HG02798 (cell line): ENCODE data around the gene RSRP1.
"Not testable (repeated sequence)": the region's sequence is repeated elsewhere in the genome, so short reads cannot be mapped to it uniquely, and the experiment has no call there.

ENCODE experiments used
- ATAC-seq: cut with Tn5 transposase; IDR thresholded peaks from one replicate; pipeline ENCODE4 v1.9.1; 2021; ENCODE audit warnings: mild to moderate bottlenecking; ENCODE audit not compliant: unreplicated experiment, poor library complexity

RSRP1 gene

DNA sequence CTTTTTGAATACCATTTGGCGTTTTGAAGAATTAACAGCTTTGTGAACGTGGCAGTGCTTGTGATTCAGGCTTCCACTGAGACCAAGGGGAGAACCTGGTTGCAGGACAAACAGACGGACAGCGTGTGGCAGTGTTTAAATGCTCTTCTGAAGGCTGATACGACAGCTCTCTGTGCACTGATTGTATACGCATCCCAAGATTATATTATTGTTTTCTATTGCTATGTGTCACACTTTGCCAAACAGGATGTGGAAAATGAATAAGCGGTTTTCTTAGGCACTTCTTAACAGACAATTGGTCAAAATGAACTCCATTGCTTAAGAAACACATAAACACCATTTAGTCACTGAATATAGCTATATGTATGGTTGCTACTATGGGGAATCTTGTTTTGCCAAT lies 12.6 kb upstream of the RSRP1 start:
- ATAC-seq = not testable (repeated sequence)

DNA sequence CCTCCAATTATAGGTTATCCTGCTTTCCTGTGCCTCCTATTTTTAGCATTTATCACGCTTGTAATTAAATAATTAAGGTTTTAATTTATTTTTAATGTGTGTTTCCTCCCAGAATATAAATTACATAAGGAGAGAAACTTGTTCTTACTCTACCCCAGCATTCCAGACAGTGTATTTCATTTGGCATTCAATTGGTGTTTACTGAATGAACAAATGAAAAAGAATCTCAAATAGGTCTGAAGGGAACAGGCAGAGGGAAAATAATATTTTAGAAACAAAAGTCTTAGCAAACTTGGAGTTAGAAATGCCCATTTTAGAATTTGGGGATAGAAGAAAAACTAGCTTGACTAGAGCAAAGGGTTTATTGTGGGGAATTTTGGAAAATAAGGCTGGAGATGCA lies 9.9 kb upstream of the RSRP1 start:
- ATAC-seq = no peak

DNA sequence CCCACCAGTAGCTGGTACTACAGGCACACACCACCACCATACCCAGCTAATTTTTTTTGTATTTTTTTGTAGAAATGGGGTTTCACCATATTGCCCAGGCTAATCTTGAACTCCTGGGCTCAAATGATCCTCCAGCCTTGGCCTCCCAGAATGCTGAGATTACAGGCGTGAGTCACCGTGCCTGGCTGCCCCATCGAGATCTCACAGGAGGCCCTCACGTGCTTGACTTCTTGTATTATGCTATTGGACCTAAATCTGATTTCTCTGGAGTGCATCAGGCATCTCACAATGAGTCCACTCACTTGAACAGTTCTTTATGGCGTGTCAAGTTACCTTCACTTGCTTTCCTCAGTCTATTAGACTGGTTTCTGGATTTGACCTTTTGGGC lies 9.3 kb upstream of the RSRP1 start:
- ATAC-seq = no peak

DNA sequence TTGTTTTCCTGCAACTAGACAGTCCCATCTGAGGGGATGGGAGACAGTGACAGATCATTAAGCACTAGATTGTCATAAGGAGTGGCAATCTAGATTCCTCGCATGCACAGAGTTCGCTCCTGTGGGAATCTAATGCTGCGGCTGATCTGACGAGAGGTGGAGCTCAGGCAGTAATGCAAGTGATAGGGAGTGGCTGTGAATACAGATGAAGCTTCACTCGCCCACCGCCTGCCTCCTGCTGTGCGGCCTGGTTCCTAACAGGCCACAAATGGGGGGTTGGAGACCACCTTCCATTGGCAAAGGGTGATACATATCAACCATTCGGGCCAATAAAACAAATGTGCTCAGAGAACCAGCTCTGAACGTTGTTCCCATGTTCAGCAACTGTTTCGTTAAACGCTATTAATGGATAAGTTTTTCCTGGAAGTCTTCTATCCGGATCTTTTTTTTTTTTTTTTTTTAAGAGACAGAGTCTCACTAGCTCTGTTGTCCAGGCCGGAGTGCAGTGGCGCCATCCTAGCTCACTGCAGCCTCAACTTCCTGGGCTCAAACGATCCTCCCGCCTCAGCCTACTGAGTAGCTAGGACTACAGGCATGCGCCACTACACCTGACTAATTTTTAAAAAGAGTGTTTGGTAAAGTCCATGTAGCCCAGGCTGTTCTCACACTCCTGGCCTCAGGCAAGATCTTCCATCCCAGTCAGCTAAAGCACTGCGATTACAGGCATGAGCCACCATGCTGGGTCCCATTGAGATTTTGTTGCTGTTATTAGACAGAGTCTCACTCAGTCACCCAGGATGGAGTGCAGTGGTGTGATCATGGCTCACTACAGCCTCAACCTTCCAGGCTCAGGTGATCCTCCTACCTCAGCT lies 8.7 kb upstream of the RSRP1 start:
- no peak for ATAC-seq

DNA sequence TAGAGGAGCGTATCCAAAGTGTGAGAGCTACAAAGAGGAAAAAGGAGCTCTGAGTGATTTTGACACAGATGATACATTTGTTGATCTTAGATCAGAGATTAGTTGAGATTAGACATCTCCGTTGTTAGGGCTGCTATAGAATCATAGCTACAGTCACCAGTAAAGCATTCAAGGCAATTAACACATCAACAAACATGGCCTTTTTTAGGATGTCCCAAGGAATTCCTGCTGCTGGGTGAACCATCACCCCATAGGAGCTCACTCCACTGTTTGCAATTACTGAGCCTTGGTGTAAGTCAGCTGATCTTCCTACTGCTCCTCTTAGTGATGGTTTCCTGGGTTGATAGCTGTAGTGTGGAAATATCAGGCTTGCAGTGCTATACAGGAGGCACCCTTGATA lies 6.7 kb upstream of the RSRP1 start:
- no peak for ATAC-seq

DNA sequence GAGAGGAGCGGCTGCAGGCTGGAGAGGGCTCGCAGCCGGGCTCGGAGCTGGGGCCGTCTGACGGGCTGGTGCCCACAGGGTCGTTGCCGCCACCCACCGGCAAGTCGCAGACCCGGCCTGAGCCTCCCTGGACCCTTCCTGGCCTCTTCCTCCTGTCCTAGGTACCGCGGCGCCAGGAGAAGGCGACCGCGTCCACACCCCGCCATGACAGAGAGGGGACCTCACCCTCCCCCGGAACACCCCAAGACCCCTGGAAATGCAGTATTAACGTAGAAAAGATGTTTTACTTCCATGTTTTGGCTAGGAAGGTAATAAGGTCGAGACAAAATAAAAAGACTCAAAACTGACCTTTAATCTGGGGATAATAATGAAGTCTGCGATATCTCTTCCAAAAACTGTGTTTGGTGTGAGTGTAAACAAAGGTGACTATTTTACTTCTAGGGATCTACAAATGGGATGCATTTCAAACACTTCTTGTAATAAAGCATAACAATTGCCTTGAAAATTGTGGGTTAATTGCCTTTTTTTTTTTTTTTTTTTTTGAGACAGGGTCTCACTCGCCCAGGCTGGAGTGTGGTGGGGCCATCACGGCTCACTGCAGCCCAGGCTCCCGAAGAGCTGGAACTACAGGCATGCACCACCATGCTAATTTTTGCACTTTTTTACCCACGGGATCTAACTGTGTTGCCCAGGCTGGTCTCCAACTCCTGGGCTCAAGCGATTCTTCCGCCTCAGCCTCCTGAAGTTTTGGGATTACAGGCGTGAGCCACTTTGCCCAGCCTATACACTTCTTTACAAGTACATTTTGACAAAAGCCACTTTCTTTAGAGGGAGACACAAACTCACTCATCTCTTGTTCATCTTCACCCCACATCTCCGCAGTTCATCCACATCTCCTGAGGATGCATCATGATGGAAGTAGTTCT lies 838 bp upstream of the RSRP1 start:
- ATAC-seq = no peak

DNA sequence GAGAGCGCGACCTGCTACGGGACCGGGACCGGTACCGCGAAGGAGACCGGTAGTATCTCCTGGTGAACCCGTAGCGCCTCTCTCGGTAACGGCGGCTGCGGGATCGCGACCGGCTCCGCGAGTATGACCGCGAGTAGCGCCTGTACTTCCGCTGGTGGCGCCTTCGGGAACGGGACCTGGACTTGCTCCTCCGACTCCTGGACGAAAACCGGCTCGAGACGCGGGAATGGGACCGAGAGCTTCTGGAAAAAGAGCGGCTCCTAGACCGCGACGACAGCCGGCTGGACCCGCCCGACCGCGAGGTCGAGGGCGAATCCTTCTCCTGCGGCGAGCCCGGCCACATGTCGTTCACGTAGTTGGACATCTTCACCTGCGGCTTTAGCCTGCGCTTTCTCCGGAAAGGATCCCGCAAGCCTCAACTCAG lies 642 bp downstream of the RSRP1 start:
- ATAC-seq = peak; percentile 4

DNA sequence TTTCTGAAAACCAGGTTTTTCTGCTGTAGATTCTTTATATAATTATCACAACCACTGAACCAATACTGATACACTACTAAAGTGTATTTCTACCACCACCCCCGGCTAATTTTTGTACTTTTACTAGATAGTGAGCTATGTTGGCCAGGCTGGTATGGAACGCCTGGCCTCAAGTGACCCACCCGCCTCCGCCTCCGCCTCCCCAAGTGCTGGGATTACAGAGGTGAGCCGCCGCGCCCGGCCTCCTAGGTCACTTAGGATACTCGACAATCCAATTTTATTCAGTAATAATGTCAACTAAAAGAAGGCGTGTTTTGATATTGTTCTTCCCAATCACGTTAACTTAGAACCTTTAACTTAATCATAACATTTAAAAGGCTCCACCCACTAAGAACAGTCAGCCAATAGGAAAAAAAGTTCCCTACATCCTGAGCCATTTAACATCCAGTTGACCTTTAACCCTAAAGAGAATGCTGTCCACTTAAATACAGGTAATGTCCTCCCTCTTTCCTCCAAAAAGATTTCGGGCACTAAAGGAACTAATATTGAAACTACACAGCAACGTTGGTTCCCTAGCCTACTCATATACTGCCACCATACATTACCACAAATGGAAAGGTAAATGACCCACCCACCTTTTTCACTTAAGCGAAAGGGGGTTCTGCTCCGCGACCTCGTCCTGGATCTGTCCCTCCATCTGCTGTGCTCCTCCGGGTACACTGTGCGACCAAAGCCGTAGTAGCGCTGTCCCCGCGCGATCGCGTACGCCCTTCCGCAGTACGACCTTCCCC lies 1.2 kb downstream of the RSRP1 start:
- ATAC-seq = no peak

DNA sequence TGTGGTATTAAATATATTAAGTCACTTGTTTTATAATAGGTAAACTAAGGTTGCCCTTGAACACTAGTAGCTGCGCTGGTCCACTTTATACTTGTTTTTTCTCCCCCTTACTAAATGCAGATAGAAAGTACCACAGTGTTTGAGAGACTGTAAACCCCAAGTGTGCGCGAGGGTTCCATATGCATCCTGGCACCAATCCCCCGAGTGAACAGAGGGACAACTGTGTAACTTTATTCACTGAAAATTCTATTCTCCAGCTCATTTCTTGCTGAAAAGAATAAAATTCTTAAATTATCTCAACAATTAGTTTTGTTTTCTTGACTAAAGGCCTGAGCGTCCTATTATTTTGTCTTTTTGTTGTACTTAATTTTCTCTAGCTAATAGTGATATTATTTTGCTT lies 1.9 kb downstream of the RSRP1 start:
- ATAC-seq = no peak

DNA sequence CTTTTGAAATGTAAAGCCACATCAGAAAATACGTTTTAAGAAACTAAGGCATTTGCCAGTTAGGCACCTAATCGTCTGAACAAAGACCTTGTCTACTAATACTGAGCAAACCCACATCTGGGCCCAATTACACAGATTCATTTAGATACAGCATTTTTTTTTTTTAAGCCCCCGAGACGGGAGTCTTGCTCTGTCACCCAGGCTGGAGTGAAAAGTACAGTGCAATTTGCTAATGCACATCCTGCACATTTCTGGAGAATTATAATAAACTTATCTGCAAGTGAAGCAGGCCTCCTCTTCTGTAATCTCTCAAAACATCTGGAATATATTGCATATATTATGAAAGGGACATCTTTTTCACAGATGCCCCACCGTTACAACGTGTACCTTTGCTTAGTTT lies 3.3 kb downstream of the RSRP1 start:
- no peak for ATAC-seq

DNA sequence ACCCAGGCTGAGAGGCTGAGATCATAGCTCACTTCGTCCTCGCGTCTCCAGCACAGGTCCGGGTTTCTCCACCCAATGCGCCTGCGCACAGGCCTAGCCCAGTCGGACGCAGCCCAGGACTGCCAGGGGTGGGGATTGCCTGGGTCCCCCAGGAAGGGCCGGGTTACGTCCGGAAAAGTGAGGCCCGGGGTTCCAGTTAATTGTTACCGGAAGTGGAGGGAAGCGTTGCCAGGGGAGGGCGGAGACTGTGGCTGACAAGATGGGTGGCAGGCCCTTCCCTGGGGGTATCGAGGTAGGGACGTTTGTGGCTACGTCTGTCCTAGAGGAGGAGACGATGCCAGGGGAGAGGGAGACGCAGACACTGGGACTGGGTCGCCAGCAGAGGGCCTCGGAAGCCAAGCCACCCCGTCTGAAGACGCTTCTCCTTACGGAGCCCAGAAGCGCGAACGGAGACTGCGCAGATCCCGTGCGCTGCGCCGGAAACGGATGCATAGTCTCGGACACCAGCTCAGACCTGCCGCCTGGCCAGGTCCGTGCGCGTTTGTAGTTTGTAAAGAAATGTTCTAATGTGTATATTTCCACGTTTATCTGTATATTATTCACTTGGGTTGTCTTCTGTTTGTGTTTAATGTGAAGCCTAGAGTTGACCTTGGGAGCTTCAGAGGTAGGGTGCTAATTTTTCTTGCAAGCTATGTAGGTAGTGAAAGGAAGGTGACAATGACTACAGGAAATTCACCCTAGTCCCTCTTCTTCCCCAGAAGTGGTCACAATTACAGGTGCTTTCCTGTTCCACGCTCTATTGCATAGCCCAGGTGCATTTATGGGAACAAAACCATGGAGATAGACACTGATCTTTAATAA lies 7.3 kb downstream of the RSRP1 start:
- ATAC-seq = peak; percentile 74

DNA sequence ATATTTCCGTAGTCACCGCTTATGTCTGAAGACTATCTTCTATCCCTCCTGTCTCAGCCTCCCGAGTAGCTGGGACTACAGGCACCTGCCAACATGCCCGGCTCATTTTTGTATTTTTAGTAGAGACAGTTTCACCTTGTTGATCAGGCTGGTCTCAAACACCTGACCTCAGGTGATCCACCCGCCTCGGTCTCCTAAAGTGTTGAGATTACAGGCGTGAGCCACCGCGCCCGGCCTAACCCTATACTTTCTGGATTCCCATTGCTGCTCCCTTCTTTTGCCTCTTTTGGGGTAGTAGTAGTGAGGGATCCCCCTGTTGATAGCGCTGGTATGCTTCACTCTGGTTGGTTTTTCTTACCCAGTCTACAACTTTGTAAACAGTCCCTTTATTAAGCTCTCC lies 9.2 kb downstream of the RSRP1 start:
- no peak for ATAC-seq

DNA sequence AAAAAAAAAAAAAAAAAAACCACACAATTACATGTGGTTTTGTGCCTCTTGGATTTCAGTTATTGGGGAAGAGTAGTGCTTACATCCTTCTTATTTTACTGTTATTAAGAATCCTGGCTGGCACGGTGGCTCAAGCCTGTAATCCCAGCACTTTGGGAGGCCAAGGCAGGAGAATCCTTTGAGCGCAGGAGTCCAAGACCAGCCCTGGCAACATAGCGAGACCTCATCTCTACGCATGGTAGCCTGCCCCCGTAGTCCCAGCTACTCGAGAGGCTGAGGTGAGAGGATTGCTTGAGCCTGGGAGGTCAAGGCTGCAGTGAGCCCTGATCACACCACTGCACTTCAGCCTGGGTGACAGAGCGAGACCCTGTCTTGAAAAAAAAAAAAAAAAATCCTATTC lies 11.0 kb downstream of the RSRP1 start:
- ATAC-seq = not testable (repeated sequence)

DNA sequence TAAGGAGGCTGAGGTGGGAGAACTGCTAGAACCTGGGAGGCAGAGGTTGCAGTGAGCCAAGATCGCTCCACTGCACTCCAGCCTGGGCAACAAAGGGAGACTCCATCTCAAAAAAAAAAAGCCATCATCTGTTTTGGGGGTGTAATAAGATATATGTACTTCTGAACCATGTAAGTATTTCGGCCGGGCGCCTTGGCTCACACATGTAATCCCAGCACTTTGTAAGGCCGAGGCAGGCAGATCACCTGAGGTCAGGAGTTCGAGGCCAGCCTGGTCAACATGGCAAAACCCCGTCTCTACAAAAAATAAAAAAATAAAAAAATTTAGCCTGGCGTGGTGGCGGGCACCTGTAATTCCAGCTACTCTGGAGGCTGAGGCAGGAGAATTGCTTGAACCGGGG lies 11.8 kb downstream of the RSRP1 start:
- not testable (repeated sequence) for ATAC-seq

DNA sequence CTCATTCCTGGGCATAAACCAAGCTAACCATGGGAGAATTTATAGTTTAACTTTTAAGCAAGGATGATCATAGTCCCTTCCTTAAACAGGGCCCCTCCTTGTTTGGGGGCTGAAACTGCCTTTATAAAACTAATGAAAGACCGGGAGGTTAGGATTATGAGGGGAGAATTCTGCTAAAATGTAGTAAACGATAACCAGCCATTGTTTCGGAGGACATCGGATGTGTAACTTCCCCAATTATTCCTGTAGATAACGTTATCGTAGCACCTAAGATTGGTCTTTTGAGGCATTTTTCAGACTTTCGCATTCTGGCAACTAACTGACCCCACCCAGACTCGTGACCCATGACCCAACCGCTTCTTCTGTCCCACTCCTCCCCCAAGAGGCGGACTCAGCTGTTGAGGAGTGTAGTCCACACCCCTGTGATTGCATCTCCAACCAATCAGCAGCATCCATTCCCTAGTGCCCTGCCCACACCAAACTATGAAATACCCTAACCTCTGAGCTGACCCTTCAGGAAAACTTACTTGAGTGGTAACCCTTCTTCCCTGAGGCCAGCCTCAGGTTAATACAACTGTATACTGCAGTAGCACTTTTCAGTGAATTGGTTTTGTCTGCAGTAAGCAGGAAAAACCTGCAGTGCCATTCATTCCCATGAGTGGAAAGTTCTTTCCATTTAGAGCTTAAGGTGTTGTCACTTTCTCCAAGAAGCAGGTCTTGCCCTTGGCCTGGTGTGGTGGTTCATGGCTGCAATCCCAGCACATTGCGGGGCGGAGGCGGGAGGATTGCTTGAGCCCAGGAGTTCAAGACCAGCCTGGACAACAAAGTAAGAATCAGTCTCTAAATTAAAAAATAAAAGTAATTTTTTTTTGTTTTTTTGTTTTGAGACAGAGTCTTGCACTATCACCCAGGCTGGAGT lies 14.1 kb downstream of the RSRP1 start:
- peak; percentile 54 for ATAC-seq

DNA sequence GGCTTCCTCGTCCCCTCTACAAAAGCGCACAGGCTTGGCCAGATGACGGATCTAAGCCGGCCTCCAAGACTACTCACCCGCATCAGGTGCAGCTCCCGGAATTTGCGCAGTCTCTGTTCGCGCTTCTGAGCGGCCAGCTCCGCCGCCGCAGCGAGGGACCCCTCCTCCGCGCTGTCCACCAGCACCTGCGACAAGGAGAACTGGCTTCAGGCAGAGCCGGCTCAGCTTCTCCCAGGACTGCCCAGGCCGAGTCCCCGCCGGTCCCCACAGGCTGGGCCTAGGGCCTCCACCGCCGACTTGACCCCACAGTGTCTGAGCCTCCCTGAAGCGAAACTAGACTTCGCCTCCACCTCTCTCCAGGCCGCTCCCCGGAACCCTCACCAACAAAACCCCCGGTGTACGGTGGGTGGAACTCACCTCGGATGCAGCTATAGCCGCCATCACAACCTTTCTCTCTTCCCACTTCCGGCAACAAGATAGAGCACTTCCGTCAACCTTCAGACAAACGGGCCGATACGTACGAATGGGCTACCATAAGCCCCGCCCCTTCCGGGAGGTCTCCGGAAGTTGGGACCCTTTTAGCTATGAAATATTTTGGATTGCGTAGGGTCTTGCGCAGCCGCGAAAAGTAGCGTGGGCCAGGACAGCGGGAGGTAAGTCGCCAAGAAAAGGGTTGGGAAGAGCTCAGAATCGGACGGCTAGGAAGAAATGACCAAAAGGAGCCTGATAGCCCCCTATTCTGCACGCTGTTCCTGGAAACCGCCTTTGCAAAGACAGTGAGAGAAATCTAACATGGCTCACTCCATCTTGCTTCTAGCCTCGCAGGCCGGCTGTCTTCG lies 15.0 kb downstream of the RSRP1 start, which contains the start of gene SYF2:
Gene SYF2, minus strand, starts transcription at position 476 of the 839 bp plus-strand sequence. Its CDS starts 35 bp downstream, at position 441.
- peak; percentile 81 for ATAC-seq

DNA sequence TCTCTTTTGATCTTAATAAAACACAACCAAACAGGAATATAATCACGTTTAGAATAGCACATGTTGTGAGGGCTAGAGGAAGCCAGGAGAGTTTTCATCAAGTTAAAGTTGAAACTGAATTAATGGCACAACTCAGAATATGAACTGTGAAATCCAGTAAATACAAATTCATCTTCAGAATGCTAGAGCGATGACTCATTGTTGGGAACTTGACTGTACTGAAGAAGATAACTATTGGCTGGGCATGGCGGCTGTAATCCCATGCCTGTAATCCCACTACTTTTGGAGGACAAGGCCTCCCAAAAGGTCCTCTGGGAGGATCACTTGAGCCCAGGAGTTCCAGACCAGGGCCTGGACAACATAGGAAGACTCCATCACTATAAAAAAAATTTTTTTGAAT lies 23.8 kb downstream of the RSRP1 start:
- ATAC-seq = no peak

DNA sequence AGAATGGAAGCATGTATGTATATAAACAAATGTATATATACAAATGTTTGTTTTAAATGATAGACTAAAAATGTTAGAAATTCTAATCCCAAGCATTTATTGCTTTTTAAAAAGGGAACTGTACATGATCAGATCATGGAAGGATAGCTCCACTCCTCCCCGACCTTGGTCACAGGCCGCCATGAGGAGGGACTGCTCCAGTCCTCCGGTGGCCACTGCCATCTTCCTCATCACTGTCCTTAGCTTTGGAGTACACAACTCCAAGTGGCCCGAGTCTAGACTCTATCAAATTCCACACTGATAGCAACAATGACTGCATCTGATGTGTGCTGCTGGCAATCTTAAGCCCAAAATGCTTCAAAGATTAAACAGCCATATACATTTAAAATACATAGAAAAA lies 24.6 kb downstream of the RSRP1 start:
- no peak for ATAC-seq
